Trophoblast cell (in vitro differentiated cells and primary cell): ENCODE results near the gene FOXJ3.

Experiments used
- DNase-seq, 2 donors: peaks; one replicate each; pipeline ENCODE4 v3.0.0-alpha.2; 2016
- H2AFZ ChIP-seq: 2 replicates; pipeline ENCODE4 v1.6.1; 2013; ENCODE audit warnings: low read length, moderate library complexity, mild to moderate bottlenecking; ENCODE audit not compliant: insufficient read depth, poor library complexity
- H2AK5ac ChIP-seq: 2 replicates; pipeline ENCODE4 v1.6.1; 2013; ENCODE audit warnings: mild to moderate bottlenecking, low read length
- H2BK120ac ChIP-seq: 2 replicates; pipeline ENCODE4 v1.6.1; 2013; ENCODE audit warnings: low read length, mild to moderate bottlenecking, moderate library complexity; ENCODE audit not compliant: insufficient read depth, poor library complexity
- H2BK12ac ChIP-seq: 2 replicates; pipeline ENCODE4 v1.6.1; 2013; ENCODE audit warnings: mild to moderate bottlenecking, low read length, moderate library complexity
- H2BK5ac ChIP-seq: 2 replicates; pipeline ENCODE4 v1.6.1; 2013; ENCODE audit warnings: low read length, low read depth, moderate library complexity, mild to moderate bottlenecking; ENCODE audit not compliant: poor library complexity
- H3K14ac ChIP-seq: 2 replicates; pipeline ENCODE4 v1.6.1; 2013; ENCODE audit warnings: mild to moderate bottlenecking, low read length
- H3K18ac ChIP-seq: 2 replicates; pipeline ENCODE4 v1.6.1; 2013; ENCODE audit warnings: mild to moderate bottlenecking, low read length
- H3K23ac ChIP-seq: 2 replicates; pipeline ENCODE4 v1.6.1; 2013; ENCODE audit warnings: low read length
- H3K27ac ChIP-seq: 2 replicates; pipeline ENCODE4 v1.5.1; 2013; ENCODE audit warnings: low read depth, mild to moderate bottlenecking, inconsistent platforms, low read length, moderate library complexity
- H3K27me3 ChIP-seq: 2 replicates; pipeline ENCODE4 v1.6.1; 2013; ENCODE audit warnings: inconsistent platforms, mild to moderate bottlenecking, low read length, moderate library complexity; ENCODE audit not compliant: insufficient read depth
- H3K36me3 ChIP-seq, 2 experiments: 1 replicate in 1 of 2; 2 replicates in 1 of 2; pipeline ENCODE4 v1.6.1; 2013; ENCODE audit warnings: low read length in 2 of 2, mild to moderate bottlenecking in 2 of 2, moderate library complexity in 1 of 2; ENCODE audit not compliant: insufficient read depth in 2 of 2, control insufficient read depth in 1 of 2
- H3K4ac ChIP-seq: 2 replicates; pipeline ENCODE4 v1.6.1; 2013; ENCODE audit warnings: low read depth, mild to moderate bottlenecking, low read length, moderate library complexity
- H3K4me1 ChIP-seq, 2 experiments: 1 replicate in 1 of 2; 2 replicates in 1 of 2; pipeline ENCODE4 v1.6.1; 2013; ENCODE audit warnings: low read length in 2 of 2, mild to moderate bottlenecking in 2 of 2, moderate library complexity in 1 of 2; ENCODE audit not compliant: insufficient read depth in 2 of 2, control insufficient read depth in 1 of 2
- H3K4me2 ChIP-seq: 2 replicates; pipeline ENCODE4 v1.6.1; 2013; ENCODE audit warnings: inconsistent platforms, mild to moderate bottlenecking, low read length, moderate library complexity
- H3K4me3 ChIP-seq: 2 replicates; pipeline ENCODE4 v1.5.1; 2013; ENCODE audit warnings: mild to moderate bottlenecking, low read depth, low read length, inconsistent platforms
- H3K79me1 ChIP-seq: one replicate; pipeline ENCODE4 v1.6.1; 2013; ENCODE audit warnings: low read length
- H3K79me2 ChIP-seq: 2 replicates; pipeline ENCODE4 v1.6.1; 2013; ENCODE audit warnings: low read length, mild to moderate bottlenecking; ENCODE audit not compliant: control insufficient read depth, insufficient read depth, poor library complexity
- H3K9ac ChIP-seq: 2 replicates; pipeline ENCODE4 v1.6.1; 2013; ENCODE audit warnings: mild to moderate bottlenecking, low read length
- H3K9me3 ChIP-seq: 2 replicates; pipeline ENCODE4 v1.6.1; 2013; ENCODE audit warnings: low read depth, mild to moderate bottlenecking, control low read depth, inconsistent platforms, low read length; ENCODE audit not compliant: insufficient read depth
- H4K12ac ChIP-seq: 2 replicates; pipeline ENCODE4 v1.6.1; 2013; ENCODE audit warnings: low read depth, mild to moderate bottlenecking, low read length, moderate library complexity
- H4K8ac ChIP-seq: 2 replicates; pipeline ENCODE4 v1.6.1; 2013; ENCODE audit warnings: low read depth, mild to moderate bottlenecking, low read length, moderate library complexity
- H4K91ac ChIP-seq: one replicate; pipeline ENCODE4 v1.6.1; 2013; ENCODE audit warnings: low read depth, mild to moderate bottlenecking, low read length, moderate library complexity
- WGBS: extraction: QIAGEN DNeasy Blood & Tissue Kit; methylation state at CpG from one replicate; pipeline ENCODE4 v1.1.7; 2013; ENCODE audit warnings: missing lambda C conversion rate; ENCODE audit not compliant: insufficient read length, insufficient coverage; ENCODE audit errors: extremely low coverage; 5-methylcytosine and 5-hydroxymethylcytosine counted together

Gene FOXJ3

DNA sequence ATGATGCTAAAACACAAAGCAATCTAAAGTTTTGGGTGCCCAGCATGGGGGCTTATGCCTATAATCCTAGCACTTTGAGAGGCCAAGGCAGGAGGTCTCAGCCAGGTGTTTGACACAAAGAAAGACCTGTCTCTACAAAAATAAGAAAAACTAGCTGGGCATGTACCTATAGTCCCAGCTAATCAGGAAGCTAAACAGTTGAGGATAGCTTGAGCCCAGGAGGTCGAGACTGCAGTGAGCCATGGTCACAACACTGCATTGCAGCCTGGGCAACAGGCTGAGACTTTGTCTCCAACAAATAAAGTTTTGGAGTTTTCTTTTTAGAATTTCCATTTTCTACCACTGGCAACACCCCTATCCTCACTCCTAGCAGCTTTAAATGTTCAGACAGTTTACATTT, 115.4 kb downstream of the FOXJ3 start:
- H3K79me1 ChIP-seq = no peaks in the 10 kb centered on the region
- no peak overlapping the region for H2BK12ac ChIP-seq
- no peak overlapping the region for H2BK5ac ChIP-seq
- H3K27me3 ChIP-seq = no peaks in the 10 kb centered on the region
- no peak overlapping the region for H3K14ac ChIP-seq
- H3K23ac ChIP-seq = no peak overlapping the region
- H4K12ac ChIP-seq = no peak overlapping the region
- no peaks in the 10 kb centered on the region for H3K79me2 ChIP-seq
- no peak overlapping the region for H3K18ac ChIP-seq
- no CpG with 5 or more reads among the region's 1 CpG for WGBS
- no peak overlapping the region for H3K4me2 ChIP-seq
- H3K4me3 ChIP-seq = no peak overlapping the region
- no peak overlapping the region for H2BK120ac ChIP-seq
- peaks cover 0 to 7% of the 10 kb centered on the region in 2 experiments for H3K4me1 ChIP-seq
- H3K9me3 ChIP-seq = no peaks in the 10 kb centered on the region
- H2AK5ac ChIP-seq = no peak overlapping the region
- no peak overlapping the region for H2AFZ ChIP-seq
- no peak for DNase-seq
- H3K9ac ChIP-seq = no peak overlapping the region
- H3K27ac ChIP-seq = no peak overlapping the region
- no peak overlapping the region for H4K91ac ChIP-seq
- no peak overlapping the region for H4K8ac ChIP-seq
- H3K36me3 ChIP-seq = no peaks in the 10 kb centered on the region
- no peak overlapping the region for H3K4ac ChIP-seq

DNA sequence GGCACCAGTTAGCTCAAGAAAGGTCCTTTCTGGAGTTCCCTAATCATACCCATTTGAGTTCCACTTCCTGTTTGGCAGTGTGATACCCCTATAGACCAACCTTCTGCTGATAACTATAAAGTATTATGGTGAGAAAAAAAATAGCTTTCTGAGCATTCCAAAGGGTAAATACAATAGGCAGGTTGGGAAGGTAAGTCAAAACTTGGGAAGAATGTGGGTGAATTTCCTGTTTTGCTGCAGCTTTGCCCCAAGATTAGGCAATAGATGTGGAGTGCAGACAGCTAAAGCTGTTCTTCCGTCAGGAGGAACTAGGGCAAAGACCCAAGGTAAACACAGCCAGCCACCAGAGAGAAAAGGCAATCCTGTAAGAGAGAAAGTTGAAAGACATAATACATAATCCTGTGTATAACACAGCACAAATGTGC, 120.6 kb downstream of the FOXJ3 start:
- Histone ChIP-seq H3K18ac (no peak overlapping the region), H4K91ac (no peak overlapping the region), H2BK5ac (no peak overlapping the region), H2AK5ac (no peak overlapping the region), H3K27ac (no peak overlapping the region), H3K9ac (no peak overlapping the region), H2AFZ (no peak overlapping the region), H2BK120ac (no peak overlapping the region), H3K4ac (no peak overlapping the region), H3K79me1 (peaks cover 8% of the 10 kb centered on the region), H3K4me3 (no peak overlapping the region), H3K27me3 (no peaks in the 10 kb centered on the region), H2BK12ac (no peak overlapping the region), H3K14ac (no peak overlapping the region), H3K36me3 (no peaks in the 10 kb centered on the region), H4K12ac (no peak overlapping the region), H3K79me2 (no peaks in the 10 kb centered on the region), H3K4me2 (no peak overlapping the region), H3K4me1 (peaks cover 19 to 25% of the 10 kb centered on the region in 2 experiments), H3K23ac (no peak overlapping the region), H4K8ac (no peak overlapping the region), H3K9me3 (no peaks in the 10 kb centered on the region)
- peak in 1 of 2 donors; percentile 53 for DNase-seq
- no CpG with 5 or more reads among the region's 1 CpG for WGBS

DNA sequence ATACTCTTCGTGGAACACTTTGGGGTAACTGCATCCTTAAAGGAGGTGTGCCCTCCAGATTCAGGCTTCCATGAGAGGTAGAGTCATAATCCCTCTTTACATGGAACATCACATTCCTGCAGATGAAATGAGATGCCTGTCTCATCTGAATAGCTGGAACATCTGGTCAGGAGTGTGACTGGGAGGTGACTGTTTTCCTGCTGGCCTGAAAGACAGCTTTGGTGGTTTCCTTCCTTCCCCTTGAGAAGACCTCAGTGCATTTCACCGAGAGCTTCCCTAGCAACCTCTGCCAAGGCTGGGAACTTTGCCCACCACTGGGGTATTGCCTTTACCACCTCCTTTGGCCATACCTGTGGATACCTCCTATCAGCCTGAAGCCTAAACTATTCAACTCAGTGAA, 123.8 kb downstream of the FOXJ3 start:
- no peak overlapping the region for H2BK5ac ChIP-seq
- no peaks in the 10 kb centered on the region for H3K79me2 ChIP-seq
- peak overlapping the region; percentile 14 for H3K14ac ChIP-seq
- H3K79me1 ChIP-seq = peaks cover 8% of the 10 kb centered on the region
- no peak overlapping the region for H3K23ac ChIP-seq
- peak overlapping the region; percentile 49 for H3K18ac ChIP-seq
- H2BK120ac ChIP-seq = no peak overlapping the region
- no CpG with 5 or more reads among the region's 2 CpGs for WGBS
- H4K12ac ChIP-seq = no peak overlapping the region
- no peak overlapping the region for H3K4me3 ChIP-seq
- H3K4me1 ChIP-seq = peaks cover 25 to 27% of the 10 kb centered on the region in 2 experiments
- DNase-seq = peak; percentile 33 to 80
- H2AK5ac ChIP-seq = no peak overlapping the region
- H3K27me3 ChIP-seq = no peaks in the 10 kb centered on the region
- no peaks in the 10 kb centered on the region for H3K9me3 ChIP-seq
- H4K8ac ChIP-seq = no peak overlapping the region
- H4K91ac ChIP-seq = no peak overlapping the region
- H3K4ac ChIP-seq = no peak overlapping the region
- H2AFZ ChIP-seq = no peak overlapping the region
- H3K4me2 ChIP-seq = no peak overlapping the region
- H3K36me3 ChIP-seq = no peaks in the 10 kb centered on the region
- peak overlapping the region; percentile 11 for H2BK12ac ChIP-seq
- H3K27ac ChIP-seq = peak overlapping the region; percentile 32
- H3K9ac ChIP-seq = no peak overlapping the region

DNA sequence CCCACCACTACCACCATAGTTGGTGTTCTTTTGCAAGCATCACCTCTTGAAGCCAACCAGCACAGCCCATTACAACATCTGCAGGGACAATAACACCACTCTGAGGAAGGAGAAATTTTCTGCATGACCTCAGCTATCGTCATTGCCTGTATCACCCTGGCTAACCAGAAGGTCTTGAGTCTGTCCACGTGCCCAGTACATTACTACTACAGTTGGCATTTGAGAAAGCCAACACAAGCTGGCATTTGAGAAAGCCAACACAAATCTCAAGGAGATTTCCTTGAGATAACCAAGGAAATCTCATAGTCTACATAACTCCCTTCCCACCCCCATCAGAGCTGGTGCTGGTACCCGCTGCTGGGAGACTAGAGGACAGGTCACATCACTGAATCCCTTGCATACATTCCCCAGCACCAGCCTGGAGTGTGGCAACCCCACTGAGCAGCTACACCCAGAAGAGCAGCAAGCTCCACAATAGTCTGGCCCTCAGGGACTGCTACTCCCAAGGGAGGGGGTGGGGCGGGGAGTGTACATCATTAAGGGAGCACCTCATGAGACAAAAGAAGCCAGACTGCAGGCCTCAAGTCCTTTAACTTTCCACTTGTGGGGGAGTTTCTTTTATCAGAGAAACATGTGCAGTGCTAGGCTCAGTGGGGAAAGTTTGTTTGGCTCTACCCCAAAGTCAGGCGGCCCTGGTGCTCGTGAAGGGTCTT, 124.5 kb downstream of the FOXJ3 start:
- Histone ChIP-seq H3K4ac (no peak overlapping the region), H3K4me3 (no peak overlapping the region), H2AFZ (no peak overlapping the region), H3K23ac (no peak overlapping the region), H3K27me3 (no peaks in the 10 kb centered on the region), H2AK5ac (no peak overlapping the region), H4K12ac (no peak overlapping the region), H3K14ac (peak overlapping the region; percentile 14), H2BK12ac (peak overlapping the region; percentile 11), H2BK120ac (peak overlapping the region; percentile 29), H3K9ac (no peak overlapping the region), H4K91ac (peak overlapping the region; percentile 57), H3K9me3 (no peaks in the 10 kb centered on the region), H3K79me1 (peaks cover 8% of the 10 kb centered on the region), H3K27ac (peak overlapping the region; percentile 55), H3K79me2 (no peaks in the 10 kb centered on the region), H3K4me2 (no peak overlapping the region), H3K4me1 (peaks cover 25 to 27% of the 10 kb centered on the region in 2 experiments), H4K8ac (no peak overlapping the region), H2BK5ac (peak overlapping the region; percentile 23), H3K36me3 (no peaks in the 10 kb centered on the region), H3K18ac (no peak overlapping the region)
- DNase-seq = peak; percentile 99
- no CpG with 5 or more reads among the region's 6 CpGs for WGBS
